ENCODE measurements around the gene PARD3B.

The PARD3B gene

DNA sequence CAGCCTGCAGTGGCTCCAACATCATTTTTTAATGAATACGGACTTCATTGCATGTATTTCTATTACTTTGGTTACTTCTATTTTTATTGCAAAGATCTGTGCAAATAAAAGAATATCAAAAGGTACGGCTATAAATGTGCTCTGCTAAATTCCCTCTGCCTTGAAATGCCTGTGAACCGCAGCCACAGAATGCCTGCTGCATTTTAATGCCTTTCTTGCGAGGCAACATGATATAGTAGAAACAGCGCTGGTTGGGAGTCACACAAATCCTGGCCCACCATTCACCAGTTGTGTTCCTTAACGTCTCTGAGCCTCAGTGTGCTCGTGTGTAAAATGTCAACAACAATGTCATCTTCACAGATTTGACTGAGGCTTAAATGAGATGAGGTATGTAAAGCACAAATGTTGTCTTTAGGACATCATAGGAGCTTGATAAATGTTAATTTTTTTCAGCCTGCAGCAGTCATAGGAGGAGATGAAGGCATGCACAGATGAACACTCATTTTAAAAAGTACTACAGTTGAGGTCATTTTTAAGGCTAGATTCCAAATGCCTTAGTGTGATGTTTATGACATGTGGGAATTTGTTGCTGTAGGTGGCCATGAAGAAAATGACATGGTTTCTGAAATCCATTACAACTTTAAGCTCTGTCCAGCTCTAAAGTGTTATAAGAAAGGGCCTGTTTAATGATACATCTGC, 949.4 kb downstream of the PARD3B start:
- no peak for DNase-seq

DNA sequence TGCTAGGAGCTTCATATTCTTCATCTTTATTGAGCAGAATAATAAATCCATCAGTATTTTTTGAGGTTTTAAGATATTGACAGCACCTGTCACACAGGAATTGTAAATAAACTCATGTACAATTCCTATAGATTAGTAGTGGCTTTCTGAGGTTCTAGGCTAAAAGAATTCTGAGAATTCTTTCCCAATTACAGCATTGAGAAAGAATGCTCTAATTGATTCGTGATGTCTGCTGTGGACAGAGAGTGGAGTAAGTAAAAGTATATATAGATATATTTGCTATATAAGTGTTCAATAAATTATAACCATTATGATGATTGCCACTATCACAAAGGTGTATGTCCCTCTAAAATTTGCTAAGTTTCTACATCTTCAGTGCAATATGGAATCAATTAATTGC, 950.5 kb downstream of the PARD3B start:
- DNase-seq = no peak

DNA sequence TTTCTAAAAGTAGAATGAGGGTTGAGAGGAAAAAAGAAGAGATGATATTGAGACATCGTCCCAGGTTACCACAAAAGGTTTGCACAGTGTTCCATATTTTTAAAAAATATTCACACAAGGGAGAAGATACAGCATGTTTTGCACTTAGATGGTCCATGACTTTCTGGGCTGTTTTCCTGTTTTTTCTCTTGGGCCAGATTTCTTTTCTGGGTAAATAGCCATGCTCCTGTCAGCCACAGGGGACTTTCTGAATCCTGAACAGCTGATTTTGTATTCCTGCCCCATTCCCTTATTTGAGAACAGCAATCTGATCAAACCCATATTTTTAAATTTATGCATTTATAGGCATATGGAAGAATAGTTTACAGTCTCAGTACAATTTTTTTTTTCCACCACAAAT, 951.1 kb downstream of the PARD3B start:
- DNase-seq = no peak

DNA sequence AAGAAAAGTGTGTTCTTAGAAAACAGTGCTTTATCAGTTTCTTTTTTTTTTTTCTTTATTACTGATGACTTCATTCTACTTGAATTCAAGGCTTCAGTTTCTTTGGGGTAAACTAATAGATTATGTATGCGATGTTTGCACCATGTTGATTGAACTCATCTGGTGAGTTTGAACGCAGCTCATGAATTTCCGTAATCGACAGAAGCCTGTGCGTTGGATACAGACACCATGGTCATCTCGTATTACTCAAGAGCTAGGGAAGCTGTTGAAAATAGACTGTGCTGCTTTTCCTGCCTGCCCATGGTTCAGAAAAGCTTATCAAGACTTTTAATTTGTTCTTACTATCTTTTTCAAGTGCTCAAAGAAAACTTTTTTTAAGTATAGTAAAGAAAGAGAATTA, 951.5 kb downstream of the PARD3B start:
- DNase-seq = no peak

DNA sequence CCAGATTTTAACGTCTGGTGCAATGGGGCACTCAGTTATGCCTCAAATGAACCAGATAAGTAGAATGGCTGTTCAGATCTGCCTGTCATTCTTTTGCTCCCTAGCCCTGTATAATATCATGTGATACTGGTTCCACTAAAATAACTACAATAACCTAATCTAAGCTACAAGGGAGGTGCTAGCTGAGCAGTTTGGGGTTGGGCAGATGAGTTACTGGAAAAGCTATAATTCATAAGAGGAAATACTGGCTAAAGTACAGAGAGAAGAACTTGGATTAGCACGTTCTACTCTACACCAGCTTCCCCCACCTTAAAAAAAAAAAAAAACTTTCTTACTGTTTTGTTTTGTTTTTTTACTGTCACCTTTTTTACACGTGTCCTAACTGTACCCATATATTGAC, 953.7 kb downstream of the PARD3B start:
- DNase-seq = no peak

DNA sequence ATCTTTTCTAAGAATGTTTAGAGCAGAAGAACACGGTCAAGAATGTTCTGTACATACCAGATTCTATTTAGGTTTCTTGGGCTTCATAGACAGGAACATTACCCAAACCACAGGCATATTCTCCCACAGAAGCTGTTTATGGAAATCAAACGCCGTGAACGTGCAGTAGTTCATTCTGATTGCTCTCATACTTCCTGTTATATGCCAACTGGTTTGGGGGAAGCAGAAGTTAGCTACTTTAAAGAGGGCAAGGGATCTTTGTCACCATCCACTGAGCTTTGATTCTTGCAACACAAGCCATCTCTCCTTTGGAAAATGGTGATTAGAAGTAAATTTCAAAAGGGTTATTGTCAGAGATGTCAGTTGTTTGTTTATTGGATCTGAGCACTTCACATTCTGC, 954.8 kb downstream of the PARD3B start:
- DNase-seq = no peak

DNA sequence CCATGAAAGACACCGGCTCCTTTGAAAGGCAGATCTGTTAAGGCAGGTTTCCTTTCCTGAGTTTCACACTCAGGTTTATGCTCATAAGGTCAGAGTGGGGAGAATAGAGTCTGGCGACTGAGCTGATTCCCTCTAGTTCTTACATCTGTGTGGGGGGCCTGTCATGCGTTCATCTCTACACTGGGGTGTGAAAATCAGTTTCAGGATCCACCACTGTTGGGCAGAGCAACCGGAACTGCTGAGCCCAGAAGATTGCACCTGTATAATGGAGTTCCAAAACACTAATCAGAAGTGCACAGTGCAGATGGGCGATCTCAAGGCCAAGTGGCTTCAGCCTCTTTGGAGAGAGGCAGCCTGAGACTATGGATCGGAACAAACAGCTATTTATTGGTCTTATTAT, 955.7 kb downstream of the PARD3B start:
- no peak for DNase-seq

DNA sequence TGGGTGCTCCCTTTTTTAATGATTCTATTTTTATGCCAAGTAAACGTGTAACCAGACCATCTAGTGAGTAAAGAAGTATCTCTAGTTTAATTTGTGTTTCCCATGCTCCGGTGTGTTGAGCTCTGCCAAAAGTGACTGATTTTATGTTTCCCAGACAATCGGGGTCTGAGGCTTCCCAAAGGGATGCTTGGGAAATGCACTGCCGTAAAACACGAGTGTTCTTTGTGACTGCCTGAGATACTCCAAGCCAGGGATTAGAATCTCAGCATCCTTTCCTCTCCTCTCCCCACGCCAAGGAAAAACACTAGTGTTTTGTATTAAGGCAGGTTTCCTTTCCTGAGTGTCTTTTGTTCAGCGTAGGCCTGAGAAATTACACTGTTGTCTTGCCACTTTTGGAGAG, 956.6 kb downstream of the PARD3B start:
- DNase-seq = no peak

DNA sequence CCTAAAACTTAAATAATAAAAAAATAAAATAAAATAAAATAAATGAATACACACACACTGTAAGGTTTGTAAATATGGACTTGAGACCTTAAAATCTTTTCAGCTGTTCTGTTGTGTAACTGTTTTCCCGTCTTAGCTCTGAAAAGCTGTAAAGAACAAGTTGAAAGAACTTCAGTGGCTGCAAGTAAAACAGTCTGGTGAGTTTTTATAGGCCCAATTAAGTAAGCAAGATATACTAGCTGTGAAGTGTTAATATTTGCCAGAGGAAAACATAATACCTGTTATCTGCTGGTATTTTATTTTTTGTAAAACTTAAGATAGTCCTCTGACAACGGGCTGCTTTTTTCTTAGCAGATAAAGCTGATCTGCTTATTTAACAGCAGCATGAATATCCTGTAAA, 960.1 kb downstream of the PARD3B start:
- no peak for DNase-seq

DNA sequence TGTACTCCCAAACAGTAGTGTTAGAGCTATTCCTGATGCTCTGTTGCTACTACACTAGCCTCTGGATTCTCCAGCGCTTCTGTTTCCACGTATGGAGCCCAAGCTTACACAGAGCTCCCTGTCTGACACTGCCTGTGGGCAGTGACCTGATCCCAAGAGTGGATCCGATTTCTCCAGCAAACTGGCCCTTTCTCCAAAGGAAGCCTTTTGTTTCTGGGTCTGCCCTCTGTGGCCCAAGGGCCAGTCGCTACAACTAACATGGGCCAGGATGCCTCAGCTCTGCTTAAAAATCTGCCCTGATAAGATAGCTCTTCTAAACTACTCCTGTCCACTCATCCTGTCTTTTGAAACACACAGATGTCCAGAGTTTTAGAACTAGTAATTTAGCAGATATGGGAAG, 964.4 kb downstream of the PARD3B start:
- no peak for DNase-seq

DNA sequence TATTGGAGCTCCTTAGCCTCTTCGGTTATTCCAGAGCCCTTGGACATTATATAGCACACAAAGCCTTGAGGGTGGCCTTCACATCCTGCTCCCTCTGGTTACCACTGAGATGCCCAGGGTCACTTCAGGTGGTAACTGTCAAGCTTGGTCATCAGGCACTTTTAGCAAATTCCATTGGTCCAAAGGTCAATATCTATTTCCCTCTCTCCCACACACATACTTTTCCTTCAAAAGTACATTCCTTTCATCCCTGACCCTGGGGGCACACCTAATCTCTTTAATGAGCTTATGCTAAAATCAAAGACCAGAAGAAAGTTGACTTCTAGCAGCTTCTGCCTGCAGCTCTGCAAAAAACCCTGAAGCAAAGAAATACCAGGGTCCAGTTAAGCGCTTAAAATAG, 965.1 kb downstream of the PARD3B start:
- DNase-seq = no peak

DNA sequence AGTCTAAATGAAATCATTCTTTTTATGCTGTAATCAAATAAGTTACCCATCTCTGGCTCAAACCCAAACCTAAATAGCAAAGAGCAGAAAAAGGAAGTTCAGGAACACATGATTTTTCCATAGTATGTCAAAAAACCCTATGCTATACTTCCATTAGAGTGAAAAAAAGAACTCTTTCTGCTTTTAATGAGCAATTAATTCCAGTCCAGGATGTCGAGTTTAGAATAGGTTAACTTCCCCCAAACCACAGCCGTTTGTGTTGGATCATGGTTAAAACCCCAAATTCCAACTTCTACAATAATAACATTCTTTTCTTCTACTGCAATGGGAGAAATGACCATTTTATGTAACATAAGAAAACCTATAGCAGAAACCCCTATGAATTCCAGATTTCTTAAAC, 965.9 kb downstream of the PARD3B start:
- DNase-seq = no peak

DNA sequence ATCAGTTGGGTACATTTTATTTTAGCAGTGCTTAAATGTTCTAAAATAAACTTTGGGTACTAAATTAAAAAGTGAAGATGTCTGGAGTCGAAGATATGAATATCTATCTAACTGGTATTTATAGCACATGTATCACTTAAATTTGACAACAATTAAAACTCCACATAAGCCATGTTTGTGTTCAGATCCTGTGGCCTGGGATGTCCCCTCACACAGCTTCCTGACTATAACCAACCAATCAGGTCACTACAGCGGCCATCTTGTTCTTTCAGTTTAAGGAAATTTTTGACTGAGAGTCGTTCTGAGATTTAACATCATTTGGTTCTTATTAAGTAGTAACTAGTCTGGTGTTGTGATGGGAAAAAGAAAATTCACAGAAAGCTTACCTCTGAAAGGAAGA, 966.4 kb downstream of the PARD3B start:
- no peak for DNase-seq

DNA sequence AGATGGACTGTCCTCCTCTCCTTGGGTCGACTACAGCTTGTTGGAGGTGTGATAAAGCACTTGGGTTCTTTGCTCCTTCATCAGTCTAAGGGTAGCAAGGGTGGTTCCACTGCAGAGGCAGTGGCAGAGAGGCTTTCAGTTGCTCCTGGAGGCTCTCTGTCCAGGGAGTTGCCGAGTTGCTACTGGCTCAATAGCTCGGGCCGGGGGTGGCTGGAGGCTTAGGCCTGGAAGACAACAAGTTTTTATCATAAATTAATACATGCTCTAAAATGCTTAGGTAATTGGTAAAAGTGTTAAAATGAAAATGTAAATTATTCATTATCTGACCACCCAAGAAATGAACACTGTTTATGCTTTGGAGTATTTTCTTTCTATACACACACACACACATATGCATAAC, 975.0 kb downstream of the PARD3B start:
- no peak for DNase-seq

DNA sequence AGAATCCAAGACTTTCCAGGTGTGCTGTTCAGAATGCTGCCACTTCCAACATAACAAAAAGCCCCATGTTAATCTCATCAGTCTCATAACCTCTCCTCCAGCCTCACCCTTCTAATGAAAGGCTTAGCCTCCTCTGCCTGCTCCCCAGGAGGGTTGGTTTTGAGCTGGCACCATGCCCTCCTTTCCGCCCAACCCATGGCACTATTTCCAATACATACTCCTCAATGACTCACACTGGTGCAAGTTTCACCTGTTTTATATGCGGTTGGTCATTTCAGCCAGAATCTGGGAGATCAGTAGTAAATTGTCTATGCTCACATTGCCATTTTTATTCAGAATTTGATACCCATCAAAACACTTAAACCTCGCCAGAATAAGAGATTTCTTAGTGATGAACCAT, 979.4 kb downstream of the PARD3B start:
- no peak for DNase-seq

DNA sequence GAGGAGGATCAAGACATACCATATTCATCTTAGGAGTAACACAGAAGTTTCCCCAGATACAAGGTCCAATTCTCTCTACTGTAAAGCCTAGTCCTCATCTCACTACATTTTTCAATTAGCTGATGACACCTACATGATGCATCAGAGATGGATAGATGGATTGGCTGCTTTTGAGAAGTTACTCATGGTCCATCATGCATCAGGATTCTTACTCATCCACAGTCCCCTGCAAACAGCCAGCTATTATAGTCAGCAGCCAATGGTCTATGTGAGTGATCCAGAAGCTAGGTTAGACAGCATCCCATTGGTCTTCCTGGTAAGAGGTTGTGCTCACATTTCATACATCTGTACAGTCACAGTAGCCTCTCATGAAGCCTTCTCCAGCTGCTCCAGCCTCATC, 982.5 kb downstream of the PARD3B start:
- no peak for DNase-seq

DNA sequence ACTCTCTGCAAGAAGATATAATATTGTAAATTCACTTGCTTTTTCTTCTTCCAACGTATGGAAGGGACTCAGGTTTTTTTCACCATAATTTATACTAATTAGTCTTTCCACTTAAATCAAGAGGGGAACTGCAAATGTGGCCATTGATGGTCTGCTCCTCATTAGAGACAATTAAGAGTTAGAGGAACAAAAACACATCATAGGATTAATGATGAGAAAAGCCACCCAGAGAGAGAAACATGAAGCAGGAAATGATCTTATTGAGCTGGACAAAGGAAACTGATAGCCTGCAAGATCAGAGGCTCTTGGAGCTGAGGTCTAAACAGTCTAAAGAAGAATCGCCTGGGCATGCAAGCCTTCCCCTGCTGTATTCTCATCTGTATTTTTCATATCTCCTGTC, 985.8 kb downstream of the PARD3B start:
- DNase-seq = no peak

DNA sequence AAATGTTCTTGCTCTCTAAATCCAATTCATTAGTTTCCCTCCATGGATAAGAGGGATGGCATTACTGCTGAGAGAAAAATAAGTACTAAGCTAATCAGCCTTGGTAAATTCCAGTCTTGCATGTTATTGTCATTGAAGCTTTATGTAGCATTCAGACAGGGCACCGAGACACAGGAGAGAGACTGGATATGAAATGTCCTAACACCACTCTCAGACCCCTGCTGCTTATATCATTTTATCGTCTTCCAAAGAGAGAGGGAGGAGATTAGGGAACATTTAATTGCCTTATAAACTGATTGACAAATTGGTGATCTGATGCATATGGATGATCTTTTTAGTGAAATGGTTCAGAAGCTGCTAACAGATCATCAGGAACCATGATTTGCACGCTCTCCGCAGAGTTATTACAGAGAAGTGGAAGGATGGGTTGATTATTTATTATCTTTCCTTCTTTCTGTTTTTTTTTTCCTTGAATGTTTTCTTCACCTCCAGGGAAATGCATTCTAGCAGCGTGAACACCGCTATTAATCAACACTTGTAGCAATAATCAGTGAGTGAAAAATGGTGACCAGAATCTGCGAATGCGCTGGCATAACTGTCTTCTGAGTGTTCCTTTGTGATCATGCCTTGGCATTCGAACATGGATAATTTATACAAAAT, 986.3 kb downstream of the PARD3B start:
- DNase-seq = no peak

DNA sequence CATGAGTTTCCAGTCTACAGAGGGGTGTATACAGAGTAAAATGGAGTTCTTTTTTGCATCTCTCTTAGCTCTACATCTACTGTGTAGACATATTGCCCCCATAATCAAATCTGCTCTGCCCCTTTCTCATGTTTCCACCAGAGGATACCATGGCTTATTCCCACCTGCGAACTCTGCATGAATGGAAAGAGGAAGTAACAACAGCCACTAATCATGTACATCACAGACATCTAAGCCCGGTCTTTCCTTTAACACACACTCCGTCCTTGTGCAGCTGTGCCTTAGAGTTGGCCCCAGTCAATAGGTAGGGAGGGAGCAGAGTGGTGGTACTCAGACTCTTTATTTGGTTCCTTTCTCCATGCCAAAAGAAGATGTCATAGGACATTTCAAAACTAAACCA, 989.7 kb downstream of the PARD3B start:
- no peak for DNase-seq

DNA sequence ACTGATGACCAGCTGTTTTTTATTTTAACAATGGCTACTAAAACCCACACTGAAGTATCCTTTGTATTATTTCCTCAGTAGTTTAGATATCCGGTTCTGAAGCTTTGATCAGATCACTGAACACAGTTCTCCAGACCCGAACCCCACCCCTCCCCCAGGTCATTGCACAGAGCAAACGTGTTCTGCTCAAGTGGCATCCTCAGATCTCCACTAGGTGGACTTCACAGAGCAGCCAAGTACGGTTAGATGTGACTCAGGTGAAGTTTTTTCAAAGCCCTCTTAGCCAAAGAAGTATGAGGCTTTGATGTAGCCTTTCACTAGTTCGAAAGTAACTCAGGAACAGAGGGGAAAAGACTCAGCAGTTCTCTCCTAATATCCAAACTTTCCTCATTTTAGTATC, 994.3 kb downstream of the PARD3B start:
- no peak for DNase-seq

DNA sequence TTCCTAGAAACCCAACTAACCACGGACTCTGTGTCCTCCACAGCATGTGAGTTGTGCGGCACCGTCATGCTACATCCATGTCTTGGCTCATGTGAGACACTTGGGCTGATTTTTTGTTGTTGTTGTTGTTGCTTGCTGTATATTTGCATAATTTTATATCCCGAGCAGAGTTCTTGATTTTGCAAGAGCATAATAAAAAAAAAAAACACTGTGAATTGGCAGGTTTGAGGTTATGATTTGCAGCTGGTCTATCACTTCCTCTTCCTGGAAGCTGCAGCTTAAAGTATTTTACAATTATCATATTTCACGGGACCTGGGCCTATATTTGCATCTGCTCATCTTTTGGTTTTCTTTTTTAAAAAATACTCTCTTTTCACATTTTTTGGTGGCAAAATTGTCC, 994.8 kb downstream of the PARD3B start:
- DNase-seq = no peak

DNA sequence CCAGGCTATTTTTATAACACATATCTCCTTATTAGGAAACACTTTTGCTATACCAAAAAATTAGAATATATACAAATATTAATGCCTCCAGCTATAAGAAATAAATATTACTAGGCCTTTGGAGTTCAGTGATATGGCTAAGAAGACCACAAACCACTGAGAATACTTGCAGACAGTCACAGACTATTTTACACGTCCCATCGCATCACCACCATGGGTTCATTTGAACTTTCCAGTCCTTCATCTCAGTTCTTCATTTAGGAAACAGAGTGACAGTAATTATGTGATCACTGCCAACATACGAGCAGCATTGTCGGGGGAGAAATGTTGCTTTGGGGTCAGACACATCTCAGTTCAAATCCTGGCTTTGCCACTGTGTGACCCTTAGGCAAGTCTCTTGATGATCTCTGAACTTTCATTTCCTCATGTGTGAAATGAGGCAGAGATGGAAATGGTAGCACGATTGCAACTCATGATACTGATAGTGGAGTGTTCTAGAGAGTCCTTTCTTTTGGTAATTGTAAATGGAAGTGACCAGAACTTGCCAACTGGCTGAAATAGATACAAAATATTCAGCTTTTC, 998.1 kb downstream of the PARD3B start:
- no peak for DNase-seq

DNA sequence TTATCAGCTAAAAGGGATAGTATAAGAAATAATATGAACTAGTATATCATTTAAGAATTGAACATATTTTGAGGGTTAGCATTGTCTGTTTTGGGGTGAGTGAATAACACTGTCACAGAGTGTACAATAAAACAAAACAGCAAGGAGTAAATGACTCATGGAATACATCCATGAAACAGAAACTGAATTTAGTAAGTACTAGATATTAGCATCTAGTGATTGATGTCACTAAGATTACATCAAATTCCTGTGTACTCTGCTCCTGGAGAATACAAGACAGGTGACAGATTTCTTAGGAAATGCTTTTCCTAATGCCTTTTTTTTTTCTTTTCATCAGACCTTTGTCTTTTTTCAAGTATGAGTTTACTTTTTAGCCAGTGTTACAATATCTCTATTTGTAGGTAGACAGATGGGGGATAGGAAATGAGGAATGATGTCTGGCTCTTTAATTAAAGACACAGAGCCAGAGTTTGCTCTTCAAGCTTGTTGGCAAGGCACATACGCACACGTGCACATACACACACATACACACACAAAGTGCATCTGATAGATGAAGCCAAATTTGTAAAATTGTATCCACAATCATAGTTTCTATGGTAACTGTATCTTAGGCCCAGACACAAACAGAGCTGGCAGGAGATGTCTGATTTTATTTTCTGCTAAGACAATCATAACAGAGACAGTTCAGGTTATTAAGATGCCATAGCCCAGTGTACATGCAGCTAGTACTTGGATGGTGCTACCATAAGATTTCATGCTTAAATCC, 998.8 kb downstream of the PARD3B start:
- no peak for DNase-seq

Data from DMS 273 treated with DMSO at 0.1 percent for 48 hours (cell line).